OCI-LY7 (cell line): ENCODE results near the gene RALBP1. TPM values are rescaled to one million over a fixed set of nuclear protein-coding genes. Genes with fewer than 3 reads are reported as not detected.

Source experiments
- BruUV-seq: library from RNA; stranded (reverse); fragments of 400-500 nt; replicated peaks from 2 replicates; lab custom pipeline; 2021; lab: Mats Ljungman, UMichigan
- CTCF ChIA-PET: fragments of 300-600 bp; sonication (Branson Sonifier 250); formaldehyde crosslinking; loops from one replicate; lab custom pipeline; 2022; ENCODE audit warnings: antibody characterized with exemption; ENCODE audit not compliant: unreplicated experiment; lab: Charles Lee
- POLR2A ChIA-PET: fragments of 300-600 bp; sonication (Branson Sonifier 250); formaldehyde crosslinking; loops from one replicate; lab custom pipeline; 2022; ENCODE audit warnings: antibody characterized with exemption; lab: Charles Lee
- DNase-seq: peaks from one replicate; pipeline ENCODE4 v3.0.0-alpha.2; 2015; ENCODE audit warnings: low spot score
- H2AFZ ChIP-seq: fragments of 200-600 bp; sonication (generic), shearing (Covaris generic); 2 replicates; pipeline ENCODE4 v1.6.1; 2014; ENCODE audit warnings: mild to moderate bottlenecking, antibody characterized with exemption, low read length, moderate library complexity
- H3K27ac ChIP-seq: fragments of 200-600 bp; sonication (generic); 2 replicates; pipeline ENCODE4 v1.5.1; 2014; ENCODE audit warnings: mixed run types, low read depth, mild to moderate bottlenecking, moderate library complexity, low read length, inconsistent platforms; ENCODE audit not compliant: poor library complexity, severe bottlenecking
- H3K36me3 ChIP-seq: fragments of 200-600 bp; sonication (generic); 2 replicates; pipeline ENCODE4 v1.6.1; 2014; ENCODE audit warnings: mild to moderate bottlenecking, antibody characterized with exemption, low read length, moderate library complexity, mixed read lengths; ENCODE audit not compliant: insufficient read depth
- H3K4me1 ChIP-seq: fragments of 200-600 bp; sonication (generic); 2 replicates; pipeline ENCODE4 v1.5.1; 2014; ENCODE audit warnings: mild to moderate bottlenecking, low read length; ENCODE audit not compliant: insufficient read depth, poor library complexity, severe bottlenecking
- H3K4me2 ChIP-seq: fragments of 200-600 bp; sonication (generic); 2 replicates; pipeline ENCODE4 v1.6.1; 2014; ENCODE audit warnings: mild to moderate bottlenecking, low read length
- H3K4me3 ChIP-seq: fragments of 200-600 bp; sonication (generic); 2 replicates; pipeline ENCODE4 v1.5.1; 2014; ENCODE audit warnings: mild to moderate bottlenecking, low read depth, low read length; ENCODE audit not compliant: poor library complexity, severe bottlenecking
- H3K79me2 ChIP-seq: fragments of 200-600 bp; sonication (generic); 2 replicates; pipeline ENCODE4 v1.6.1; 2016; ENCODE audit warnings: low read depth, mild to moderate bottlenecking, low read length, moderate library complexity, mixed read lengths; ENCODE audit not compliant: insufficient read depth
- H3K9me2 ChIP-seq: fragments of 200-600 bp; sonication (generic); 2 replicates; pipeline ENCODE4 v1.6.1; 2016; ENCODE audit warnings: mild to moderate bottlenecking, low read length, mixed read lengths; ENCODE audit not compliant: insufficient read depth
- H3K9me3 ChIP-seq: fragments of 200-600 bp; sonication (generic); 2 replicates; pipeline ENCODE4 v1.6.1; 2014; ENCODE audit warnings: mild to moderate bottlenecking, mixed run types, low read length, mixed read lengths
- H4K20me1 ChIP-seq: fragments of 200-600 bp; sonication (generic); 2 replicates; pipeline ENCODE4 v1.6.1; 2014; ENCODE audit warnings: mild to moderate bottlenecking, antibody characterized with exemption, low read length, moderate library complexity, mixed read lengths; ENCODE audit not compliant: insufficient read depth
- CTCF ChIP-seq: fragments of 200-600 bp; sonication (generic); conservative IDR thresholded peaks from 2 replicates; pipeline ENCODE4 v1.5.1; 2014; ENCODE audit warnings: mild to moderate bottlenecking, antibody characterized with exemption, low read length, moderate library complexity, mixed read lengths
- EZH2phosphoT487 ChIP-seq: fragments of 200-600 bp; sonication (generic); IDR thresholded peaks from 2 replicates; pipeline ENCODE4 v1.6.1; 2018; ENCODE audit warnings: low read depth, borderline replicate concordance, mild to moderate bottlenecking, mixed run types, antibody characterized with exemption, low read length, moderate library complexity, mixed read lengths
- intact Hi-C: fragments of 100-400 bp; cut with micrococcal nuclease; formaldehyde crosslinking; loops from one replicate; pipeline ENCODE4 v1.10.0; 2022; ENCODE audit not compliant: unreplicated experiment
- total RNA-seq, 2 experiments: library from RNA; depleted of rRNA in 1 of 2; stranded (reverse); fragments of >200 nt in 1 of 2; shearing (Covaris generic) in 1 of 2; gene quantifications; 2 replicates each; pipeline ENCODE4 v1.2.3, GENCODE V29; 2014 to 2022

Gene RALBP1
- total RNA-seq, 2 experiments from 2014 or later, result 78.5 to 96.0 TPM

- no peak overlapping the region for H3K27ac ChIP-seq
- TF ChIP-seq EZH2phosphoT487 (no peak), CTCF (no peak)
- no peak overlapping the region for H3K4me3 ChIP-seq
- intact Hi-C loops, result no loop called here
- H4K20me1 ChIP-seq, result 0 out of 2 replicates have a peak, but pooled peaks cover 12% of the 10 kb centered on the region
- H3K9me3 ChIP-seq, result peaks cover 5% of the 10 kb centered on the region; the same call in 1 of the 2 replicates
- no peak overlapping the region for H3K4me2 ChIP-seq
- no TSS peak for BruUV-seq
- no peak for DNase-seq
- CTCF ChIA-PET, result no interaction called here
- POLR2A ChIA-PET, result interaction anchor here (1.9 kb wide), 1 partner anchor 20 kb away, joined by 6 read pairs; no protein-coding TSS in a partner anchor
- H2AFZ ChIP-seq, result no peak overlapping the region
- H3K36me3 ChIP-seq, result peaks cover 77% of the 10 kb centered on the region
- no peaks in the 10 kb centered on the region for H3K4me1 ChIP-seq
- no peaks in the 10 kb centered on the region for H3K9me2 ChIP-seq
- peaks cover 98% of the 10 kb centered on the region for H3K79me2 ChIP-seq
Observed at GRCh38 chr18:9495916-9496705, 20.8 kb downstream of the RALBP1 start.

GRCh38 chr18:9506046-9506792, 30.9 kb downstream of the RALBP1 start:
- H3K79me2 ChIP-seq, result peaks cover 88% of the 10 kb centered on the region
- DNase-seq, result no peak
- no peak overlapping the region for H3K4me2 ChIP-seq
- no peaks in the 10 kb centered on the region for H3K9me2 ChIP-seq
- H3K27ac ChIP-seq, result no peak overlapping the region
- TF ChIP-seq CTCF (no peak), EZH2phosphoT487 (no peak)
- no peaks in the 10 kb centered on the region for H3K4me1 ChIP-seq
- no peak overlapping the region for H2AFZ ChIP-seq
- no peak overlapping the region for H3K4me3 ChIP-seq
- ChIA-PET POLR2A (interaction anchor here (0.6 to 1.5 kb wide), 5 partner anchors 10 to 109 kb away, joined by 3 to 5 read pairs (median 3); no protein-coding TSS in a partner anchor), CTCF (no interaction called here)
- no peaks in the 10 kb centered on the region for H4K20me1 ChIP-seq
- no TSS peak for BruUV-seq
- peaks cover 25% of the 10 kb centered on the region; the same call in 1 of the 2 replicates for H3K9me3 ChIP-seq
- intact Hi-C loops, result no loop called here
- H3K36me3 ChIP-seq, result peaks cover 67% of the 10 kb centered on the region
